IPS-15b (cell line): ENCODE data around the gene HNRNPL.
"Not testable (repeated sequence)": the region's sequence is repeated elsewhere in the genome, so short reads cannot be mapped to it uniquely, and the experiment has no call there.

Experiments
- H3K27me3 ChIP-seq: one replicate; pipeline ENCODE4 v1.6.1; 2013; ENCODE audit warnings: low read length; ENCODE audit not compliant: control insufficient read depth, insufficient read depth
- H3K36me3 ChIP-seq: one replicate; pipeline ENCODE4 v1.6.1; 2013; ENCODE audit warnings: low read length; ENCODE audit not compliant: control insufficient read depth, insufficient read depth
- H3K4me1 ChIP-seq: one replicate; pipeline ENCODE4 v1.6.1; 2013; ENCODE audit warnings: mild to moderate bottlenecking, low read length; ENCODE audit not compliant: control insufficient read depth, insufficient read depth
- H3K4me3 ChIP-seq: one replicate; pipeline ENCODE4 v1.5.1; 2013; ENCODE audit warnings: low read depth, low read length
- H3K9ac ChIP-seq: one replicate; pipeline ENCODE4 v1.6.1; 2013; ENCODE audit warnings: low read depth, mild to moderate bottlenecking, low read length
- H3K9me3 ChIP-seq: one replicate; pipeline ENCODE4 v1.6.1; 2013; ENCODE audit warnings: mild to moderate bottlenecking, low read length; ENCODE audit not compliant: control insufficient read depth, insufficient read depth

The HNRNPL gene

GRCh38 chr19:38799104-38799503 lies 50.7 kb downstream of the HNRNPL start:
- H3K4me3 ChIP-seq = no peak overlapping the region
- H3K9ac ChIP-seq = no peak overlapping the region
- H3K4me1 ChIP-seq = no peaks in the 10 kb centered on the region
- H3K36me3 ChIP-seq = no peaks in the 10 kb centered on the region
- H3K9me3 ChIP-seq = peaks cover 4% of the 10 kb centered on the region
- H3K27me3 ChIP-seq = peaks cover 2% of the 10 kb centered on the region

GRCh38 chr19:38797781-38798180 lies 52.0 kb downstream of the HNRNPL start:
- H3K27me3 ChIP-seq = not testable (repeated sequence)

GRCh38 chr19:38796154-38796553 lies 53.6 kb downstream of the HNRNPL start:
- Histone ChIP-seq H3K9ac (no peak overlapping the region), H3K27me3 (peaks cover 2% of the 10 kb centered on the region), H3K4me1 (peaks cover 3% of the 10 kb centered on the region), H3K4me3 (no peak overlapping the region), H3K36me3 (no peaks in the 10 kb centered on the region), H3K9me3 (peaks cover 4% of the 10 kb centered on the region)

More at GRCh38 chr19:38797781-38798180, 52.0 kb downstream of the HNRNPL start:
- H3K9me3 ChIP-seq, H3K9ac ChIP-seq, H3K4me3 ChIP-seq, H3K4me1 ChIP-seq, H3K36me3 ChIP-seq: not testable (repeated sequence)

- H3K4me3 ChIP-seq = no peak overlapping the region
- H3K9ac ChIP-seq = no peak overlapping the region
- no peaks in the 10 kb centered on the region for H3K27me3 ChIP-seq
- H3K4me1 ChIP-seq = peaks cover 3% of the 10 kb centered on the region
- H3K36me3 ChIP-seq = no peaks in the 10 kb centered on the region
- H3K9me3 ChIP-seq = peaks cover under 1% of the 10 kb centered on the region
Observed at GRCh38 chr19:38795549-38795948, 54.2 kb downstream of the HNRNPL start.

- Histone ChIP-seq H3K27me3 (no peaks in the 10 kb centered on the region), H3K4me3 (no peak overlapping the region), H3K9me3 (no peaks in the 10 kb centered on the region), H3K4me1 (peaks cover 3% of the 10 kb centered on the region), H3K9ac (no peak overlapping the region), H3K36me3 (no peaks in the 10 kb centered on the region)
Observed at GRCh38 chr19:38793671-38794070, 56.1 kb downstream of the HNRNPL start.

- Histone ChIP-seq H3K9me3 (no peaks in the 10 kb centered on the region), H3K27me3 (no peaks in the 10 kb centered on the region), H3K36me3 (no peaks in the 10 kb centered on the region), H3K4me1 (peaks cover 3% of the 10 kb centered on the region), H3K4me3 (peak overlapping the region; percentile 53), H3K9ac (no peak overlapping the region)
Observed at GRCh38 chr19:38793177-38793576, 56.6 kb downstream of the HNRNPL start.

- no peaks in the 10 kb centered on the region for H3K27me3 ChIP-seq
- peak overlapping the region; percentile 53 for H3K4me3 ChIP-seq
- no peaks in the 10 kb centered on the region for H3K36me3 ChIP-seq
- peaks cover 3% of the 10 kb centered on the region for H3K4me1 ChIP-seq
- no peaks in the 10 kb centered on the region for H3K9me3 ChIP-seq
- H3K9ac ChIP-seq = no peak overlapping the region
Observed at GRCh38 chr19:38792250-38793111, 57.3 kb downstream of the HNRNPL start.

GRCh38 chr19:38791451-38792064 lies 58.2 kb downstream of the HNRNPL start:
- not testable (repeated sequence) for H3K9ac ChIP-seq

GRCh38 chr19:38790507-38791403 lies 59.0 kb downstream of the HNRNPL start:
- not testable (repeated sequence) for H3K4me3 ChIP-seq, H3K9ac ChIP-seq, H3K27me3 ChIP-seq, H3K9me3 ChIP-seq, H3K36me3 ChIP-seq, H3K4me1 ChIP-seq

More at GRCh38 chr19:38791451-38792064, 58.2 kb downstream of the HNRNPL start:
- not testable (repeated sequence) for H3K36me3 ChIP-seq, H3K9me3 ChIP-seq, H3K4me1 ChIP-seq, H3K4me3 ChIP-seq, H3K27me3 ChIP-seq

GRCh38 chr19:38788478-38789243 lies 61.1 kb downstream of the HNRNPL start, which contains the start of gene LGALS7B:
Gene LGALS7B, plus strand, starts transcription at chr19:38789200. Its CDS starts 27 bp downstream, at chr19:38789227.
- H3K4me1 ChIP-seq = peaks cover 3% of the 10 kb centered on the region
- no peak within 1 kb of the TSS for H3K4me3 ChIP-seq
- no peak within 1 kb of the TSS for H3K9ac ChIP-seq
- H3K27me3 ChIP-seq = no peaks in the 10 kb centered on the region
- H3K36me3 ChIP-seq = no peaks in the 10 kb centered on the region
- no peaks in the 10 kb centered on the region for H3K9me3 ChIP-seq
